NCI-H146 treated with DMSO at 0.1 percent for 48 hours (cell line): ENCODE measurements around the gene DYNLT3.

Experiments
- DNase-seq: peaks from one replicate; lab custom pipeline; 2025; ENCODE audit not compliant: unreplicated experiment; lab: John Stamatoyannopoulos, UW

The DYNLT3 gene, protein sequence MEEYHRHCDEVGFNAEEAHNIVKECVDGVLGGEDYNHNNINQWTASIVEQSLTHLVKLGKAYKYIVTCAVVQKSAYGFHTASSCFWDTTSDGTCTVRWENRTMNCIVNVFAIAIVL

DNA sequence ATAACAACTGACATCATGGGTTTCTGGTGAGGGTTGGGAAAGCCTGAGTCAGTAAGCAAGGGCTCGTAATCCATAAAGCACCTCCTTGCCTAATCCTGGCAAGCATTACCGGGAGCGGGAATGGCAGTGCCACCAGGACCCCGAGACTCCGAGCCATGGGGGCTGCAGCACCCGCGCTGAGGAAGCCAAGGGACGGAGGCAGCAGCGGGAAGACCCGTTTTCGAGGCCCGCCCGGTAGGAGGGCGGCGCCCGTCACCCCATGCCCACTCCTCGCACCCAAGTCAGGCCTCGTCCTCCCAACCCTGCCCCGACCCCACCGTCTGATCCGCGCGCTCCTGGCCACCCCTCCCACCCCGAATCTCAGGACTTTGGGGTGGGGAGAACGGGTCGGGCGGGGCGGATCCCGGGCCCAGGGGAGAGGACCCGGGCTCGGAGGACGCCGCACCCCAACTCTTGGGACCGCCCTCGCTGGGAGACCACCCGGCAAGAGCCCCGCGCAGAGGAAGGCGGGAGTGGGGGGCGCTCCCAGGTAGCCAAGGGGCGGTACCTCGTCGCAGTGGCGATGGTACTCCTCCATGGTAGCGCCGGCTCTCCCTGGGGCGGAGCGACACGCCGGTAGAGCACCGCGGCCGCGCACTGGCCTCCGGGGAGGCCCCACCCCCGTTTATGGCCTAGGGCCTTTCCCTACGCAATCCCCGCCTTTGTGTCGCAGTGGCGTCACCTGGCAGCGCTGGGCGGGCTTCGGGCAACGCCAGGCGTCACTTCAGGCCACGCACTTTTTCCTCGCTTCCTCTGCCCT, at the start of gene DYNLT3:
DYNLT3 (minus strand) TSS at position 638 of the 799 bp plus-strand sequence; CDS start at position 577, 61 bp downstream.
- peak; percentile 77 for DNase-seq

DNA sequence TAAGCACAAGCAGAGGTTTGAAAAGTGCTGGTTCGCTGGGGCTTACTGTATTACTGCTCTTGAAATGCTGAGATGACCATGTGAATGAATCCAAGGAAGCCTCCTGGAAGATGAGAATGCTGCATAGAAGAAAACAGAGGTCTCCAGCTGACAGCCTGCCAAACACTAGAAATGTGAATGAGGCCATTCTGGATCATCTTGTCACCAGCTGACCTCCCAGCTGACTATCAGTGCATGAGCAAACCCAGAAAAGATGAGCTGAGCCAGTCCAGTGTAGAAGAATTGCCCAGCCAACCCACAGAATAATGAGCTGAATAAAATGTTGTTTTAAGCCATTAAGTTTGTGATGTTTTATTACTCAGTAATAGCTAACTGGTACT, 49.1 kb upstream of the DYNLT3 start:
- no peak for DNase-seq

DNA sequence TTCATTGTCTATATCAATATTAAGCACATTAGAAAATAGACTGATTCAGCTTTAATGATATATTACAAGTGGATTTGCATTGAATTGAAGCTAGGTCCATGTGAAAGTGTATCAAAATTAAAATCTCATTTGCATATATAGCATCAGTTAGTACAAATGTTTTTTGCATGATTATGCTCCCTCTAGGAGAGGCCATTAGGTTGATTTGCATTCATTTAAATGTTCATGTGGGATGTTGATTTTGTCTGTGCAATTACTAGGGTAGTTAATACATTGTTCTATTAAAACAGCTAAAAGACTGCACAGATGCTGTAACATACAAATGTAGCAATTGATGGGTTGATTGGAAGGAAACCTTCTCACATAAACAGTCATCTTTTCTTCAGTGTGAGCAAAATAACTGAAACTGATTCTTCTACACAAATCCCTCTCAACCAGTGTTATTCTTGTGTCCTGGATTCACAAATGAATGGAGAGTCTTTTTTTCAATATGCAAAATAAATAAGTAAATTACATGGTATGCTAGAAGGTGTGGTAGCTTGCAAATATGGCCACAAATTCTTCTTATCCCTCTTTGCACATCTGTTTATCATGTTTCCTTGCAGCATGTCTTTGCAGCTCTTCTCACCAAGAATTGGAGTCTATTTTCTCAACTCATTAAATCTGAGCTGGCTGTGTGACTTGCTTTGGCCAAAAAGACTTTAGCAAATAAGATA, 48.6 kb upstream of the DYNLT3 start:
- DNase-seq: no peak

DNA sequence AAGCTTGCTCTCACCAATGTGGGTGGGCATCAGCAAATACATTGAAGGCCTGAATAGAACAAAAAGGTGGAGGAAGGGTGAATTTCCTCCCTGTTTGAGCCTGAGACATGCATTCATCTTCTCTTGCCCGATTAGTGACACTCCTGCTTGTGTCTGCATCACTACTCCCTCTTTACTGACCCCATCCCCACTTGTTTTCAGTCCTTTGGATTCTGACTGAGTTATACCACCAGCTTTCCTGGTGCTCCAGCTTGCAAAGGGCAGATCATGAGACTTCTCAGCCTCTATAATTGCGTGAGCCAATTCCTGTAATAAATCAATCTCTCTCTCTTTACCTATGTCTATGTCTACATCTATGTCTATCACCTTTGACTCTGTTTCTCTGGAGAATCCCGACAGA, 47.4 kb upstream of the DYNLT3 start:
- no peak for DNase-seq

DNA sequence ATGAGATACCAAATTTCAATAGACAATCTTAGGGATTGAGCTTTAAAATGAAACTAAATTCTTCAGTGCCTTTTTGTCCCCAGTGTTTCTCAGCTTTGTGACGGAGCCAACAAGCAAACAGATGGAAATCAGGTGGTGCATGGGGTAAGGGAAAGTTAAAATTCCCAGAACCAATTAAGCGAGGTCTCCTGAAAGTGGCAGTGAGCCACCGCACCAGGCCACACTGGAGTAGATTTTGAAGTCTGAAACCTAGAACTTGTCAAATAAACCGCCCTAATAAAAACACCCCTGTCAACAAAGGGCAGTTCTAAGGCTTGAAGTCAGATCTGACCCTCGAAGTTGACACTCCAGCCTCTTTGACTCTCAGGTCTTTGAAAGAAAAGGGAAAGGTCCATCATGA, 40.6 kb upstream of the DYNLT3 start:
- DNase-seq: no peak

DNA sequence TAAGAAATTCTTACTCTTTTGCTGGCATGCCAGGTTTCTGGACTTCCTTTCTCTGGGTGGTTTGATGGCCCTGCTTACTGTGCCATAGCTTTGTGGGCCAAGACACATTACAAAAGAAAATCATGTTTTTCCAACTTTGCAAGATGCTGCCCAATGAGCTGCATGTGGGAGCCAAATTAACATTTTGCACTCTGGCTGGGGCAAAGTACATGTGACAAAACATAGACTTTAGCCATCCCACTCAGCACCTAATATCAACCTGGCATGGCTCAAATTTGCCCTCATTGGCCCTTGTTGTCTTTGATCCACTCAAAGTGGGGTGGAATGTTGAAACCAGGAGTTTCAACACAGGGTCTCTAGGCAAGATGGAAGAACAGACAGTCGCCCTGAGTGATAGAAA, 40.0 kb upstream of the DYNLT3 start:
- no peak for DNase-seq

DNA sequence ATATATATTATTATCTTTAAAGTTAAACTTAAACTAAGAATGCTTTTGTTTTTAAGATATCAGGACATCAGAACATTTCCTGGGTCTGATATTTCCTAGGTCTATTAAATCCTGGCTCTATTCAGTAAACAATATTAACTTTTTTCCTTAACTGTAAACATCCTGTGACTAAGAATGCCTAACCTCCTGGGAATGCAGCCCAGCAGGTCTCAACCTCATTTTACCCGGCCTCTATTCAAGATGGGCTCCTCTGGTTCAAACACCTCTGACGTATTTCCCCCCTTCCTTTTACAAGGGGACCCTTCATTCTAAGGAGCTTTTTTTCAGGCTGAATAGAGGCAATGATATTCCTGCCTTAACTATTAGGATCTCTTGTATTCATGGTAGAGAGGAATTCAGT, 35.8 kb upstream of the DYNLT3 start:
- DNase-seq: no peak

DNA sequence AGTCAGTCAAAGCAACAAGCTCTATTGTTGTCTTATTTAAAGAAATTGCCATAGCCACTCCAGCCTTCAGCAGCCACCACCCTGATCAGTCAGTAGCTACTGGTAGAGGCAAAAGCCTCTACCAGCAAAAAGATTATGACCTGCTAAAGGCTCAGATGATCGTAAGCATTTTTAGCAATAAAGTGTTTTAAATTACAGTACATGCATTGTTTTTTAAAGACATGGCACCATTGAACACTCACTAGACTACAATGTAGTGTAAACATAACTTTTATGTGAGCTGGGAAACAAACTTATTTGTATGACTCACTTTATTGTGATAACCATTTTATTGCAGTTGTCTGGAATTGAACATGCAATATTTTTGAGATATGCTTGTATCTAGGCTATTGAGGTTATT, 32.3 kb upstream of the DYNLT3 start:
- DNase-seq: no peak

DNA sequence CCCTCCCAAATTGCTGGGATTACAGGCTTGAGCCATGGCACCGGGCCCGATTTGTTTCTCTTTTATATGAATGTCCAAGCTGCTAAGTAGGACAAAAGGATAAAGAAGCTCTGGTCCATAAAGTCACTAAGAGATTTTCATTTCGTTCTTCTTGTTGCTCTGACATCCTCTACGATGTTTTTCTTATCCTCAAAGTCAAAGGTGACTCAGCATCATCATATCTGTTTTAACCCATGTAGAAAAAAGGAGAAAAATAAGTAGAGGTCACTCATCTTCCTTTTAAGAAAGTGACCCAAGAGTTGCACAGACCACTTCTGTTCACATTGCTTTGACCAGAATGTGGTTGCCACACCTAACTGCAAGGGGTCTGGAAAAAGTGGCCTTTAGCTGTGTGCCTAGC, 29.3 kb upstream of the DYNLT3 start:
- DNase-seq: no peak

DNA sequence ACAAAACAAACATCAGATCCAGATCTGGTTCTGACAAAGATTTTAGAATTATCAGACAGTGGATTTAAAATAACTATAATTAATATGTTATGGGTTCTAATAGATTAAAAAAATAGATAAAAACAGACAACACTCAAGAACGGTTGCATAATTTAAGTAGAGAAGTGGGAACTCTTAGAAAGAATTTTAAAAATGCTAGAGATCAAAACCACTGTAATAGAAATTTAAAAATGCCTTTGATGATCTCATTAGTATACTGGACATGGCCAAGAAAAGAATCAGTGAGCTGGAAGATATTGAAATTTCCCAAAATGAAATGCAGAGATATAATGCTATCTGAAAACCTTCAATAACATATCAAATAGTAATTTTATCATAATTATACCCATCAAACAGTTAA, 28.3 kb upstream of the DYNLT3 start:
- no peak for DNase-seq

DNA sequence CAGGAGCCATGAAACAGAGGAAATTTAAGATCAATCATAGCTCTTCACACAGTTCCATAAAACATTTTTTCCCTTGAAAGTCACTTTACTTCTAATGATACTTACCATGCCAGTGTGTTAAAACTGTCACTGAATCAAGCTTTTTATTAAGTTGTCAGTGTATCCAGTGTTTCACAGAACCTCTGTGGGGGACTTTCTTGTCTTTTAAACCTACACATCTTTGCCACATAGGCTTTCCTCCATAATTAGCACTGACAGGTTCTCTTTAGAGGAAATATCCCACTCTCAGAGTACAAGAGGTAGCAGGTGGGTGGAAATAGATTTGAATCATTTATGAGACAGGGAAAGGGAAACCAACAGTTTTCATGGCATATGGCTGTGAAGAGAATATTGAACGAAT, 25.8 kb upstream of the DYNLT3 start:
- DNase-seq: no peak

DNA sequence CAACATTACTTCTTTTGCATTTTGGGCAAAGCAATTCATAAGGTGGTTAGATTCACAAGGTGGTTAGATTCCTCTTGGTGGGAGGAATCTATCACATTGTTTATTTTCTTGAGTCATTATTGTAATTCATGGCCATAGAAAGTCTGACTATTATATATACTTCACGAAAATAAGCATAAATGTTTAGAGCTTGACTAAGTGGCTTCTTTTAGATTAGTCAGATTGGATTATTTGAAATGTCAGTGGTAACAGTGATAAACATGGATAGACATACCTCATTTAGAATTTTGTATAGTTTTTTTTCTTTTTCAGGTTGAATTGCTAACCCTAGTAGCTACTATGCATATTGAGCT, 24.9 kb upstream of the DYNLT3 start:
- DNase-seq: no peak

DNA sequence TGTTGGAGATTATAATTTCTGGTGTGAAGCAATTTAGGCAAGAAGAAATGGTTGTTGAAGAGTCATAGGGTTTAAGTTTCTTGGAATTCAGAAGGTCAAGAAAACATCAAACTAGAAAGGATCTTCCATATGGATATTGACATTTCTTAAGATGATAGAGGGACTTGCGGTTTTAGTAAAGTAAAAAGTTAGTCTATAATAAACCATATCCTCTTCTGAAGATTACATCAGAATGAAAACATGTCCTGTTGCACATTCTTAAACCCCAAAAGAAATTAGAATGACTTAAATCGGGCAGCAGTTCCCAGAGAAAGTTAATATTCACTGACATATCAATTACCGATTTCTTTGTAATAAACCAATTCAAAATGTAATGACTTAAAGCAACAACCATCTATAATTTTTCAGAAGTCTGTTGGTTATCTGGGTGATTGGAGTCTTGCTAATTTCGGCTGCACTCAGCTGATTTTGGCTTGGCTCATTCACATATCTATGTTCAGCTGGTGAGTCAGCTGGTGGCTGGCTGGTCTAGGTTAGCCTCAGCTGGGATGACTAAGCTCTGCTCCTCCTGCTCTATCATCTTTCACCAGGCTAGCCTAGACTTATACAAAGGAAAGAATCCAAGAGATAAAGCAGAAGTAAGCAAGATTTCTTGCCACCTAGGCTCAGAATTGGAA, 24.4 kb upstream of the DYNLT3 start:
- no peak for DNase-seq

DNA sequence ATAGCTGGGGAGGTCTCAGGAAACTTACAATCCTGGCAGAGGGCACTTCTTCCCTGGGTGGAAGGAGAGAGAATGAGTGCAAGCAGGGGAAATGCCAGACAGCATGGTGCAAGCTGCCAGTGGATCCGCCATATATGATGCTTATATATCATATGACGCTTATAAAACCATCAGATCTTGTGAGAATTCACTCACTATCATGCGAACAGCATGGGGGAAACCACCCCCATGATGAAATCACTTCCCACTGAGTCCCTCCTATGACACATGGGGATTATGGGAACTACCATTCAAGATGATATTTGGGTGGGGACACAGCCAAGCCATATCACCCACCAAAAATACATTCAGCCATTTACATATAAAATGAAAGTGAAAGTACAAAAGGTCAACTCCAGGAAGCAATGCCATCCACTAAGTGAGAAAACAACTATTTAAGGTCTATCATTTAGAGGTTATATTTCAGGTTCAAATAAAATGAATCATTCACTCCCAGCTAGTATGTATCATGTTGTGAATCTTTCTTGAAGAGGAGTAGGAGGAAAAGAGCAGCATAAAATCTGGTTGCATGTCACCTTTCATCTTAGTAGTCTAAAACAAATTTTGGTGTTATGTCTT, 20.3 kb upstream of the DYNLT3 start:
- DNase-seq: no peak

DNA sequence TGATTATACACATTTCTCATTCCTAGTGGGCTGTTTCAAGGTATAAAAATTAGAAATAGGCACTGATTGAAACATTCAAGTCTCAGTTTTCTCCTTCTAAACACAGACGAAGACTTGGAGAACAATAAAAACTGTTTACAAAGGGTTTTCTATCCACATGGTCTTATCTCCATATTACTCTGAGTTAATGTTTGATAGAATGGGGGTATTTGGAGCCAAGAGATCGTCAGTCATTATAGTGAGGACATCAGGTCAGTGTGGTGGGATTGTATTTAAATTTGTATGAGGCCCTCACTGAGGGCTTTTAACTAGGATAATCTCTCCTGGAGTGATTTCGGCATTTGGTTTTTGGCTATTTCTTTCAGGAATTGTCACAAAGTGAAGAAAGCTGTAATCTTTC, 16.4 kb upstream of the DYNLT3 start:
- DNase-seq: no peak

DNA sequence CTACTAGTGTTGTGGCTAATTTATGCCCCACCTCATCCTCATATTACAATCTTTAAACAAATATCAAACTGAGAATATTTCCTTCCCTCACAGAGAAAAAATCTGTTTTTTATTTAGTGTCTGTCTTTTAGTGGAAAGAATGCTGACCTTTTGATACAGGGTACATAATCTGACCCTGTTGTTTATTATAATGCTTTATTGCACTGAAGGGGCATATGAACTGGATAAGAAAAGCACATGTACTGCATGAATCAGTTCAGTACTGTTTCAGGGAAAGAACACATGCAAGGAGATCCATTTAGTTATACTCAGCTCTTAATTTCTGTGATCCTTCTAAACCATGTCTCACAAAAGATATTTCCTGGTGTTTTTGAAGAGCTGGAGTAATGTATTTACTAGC, 15.5 kb upstream of the DYNLT3 start:
- DNase-seq: no peak

DNA sequence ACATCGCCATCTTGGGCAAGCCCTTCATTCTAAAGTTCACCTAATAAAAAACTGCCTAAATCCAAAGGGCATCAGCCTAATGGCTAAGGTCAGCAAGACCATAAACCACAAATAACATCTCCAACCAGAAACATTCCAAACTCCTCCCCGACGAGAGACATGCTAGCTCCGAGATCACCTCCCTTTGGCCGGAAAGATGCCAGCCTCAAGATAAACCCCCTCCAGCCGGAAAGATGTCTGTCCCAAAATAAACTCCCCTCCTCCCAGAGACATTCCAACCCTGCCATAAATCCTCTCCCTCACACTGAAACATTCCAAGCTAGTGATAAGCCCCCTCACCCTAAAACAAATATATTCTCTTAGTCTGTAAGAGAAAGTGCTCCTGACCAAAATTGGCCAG, 13.3 kb upstream of the DYNLT3 start:
- no peak for DNase-seq

DNA sequence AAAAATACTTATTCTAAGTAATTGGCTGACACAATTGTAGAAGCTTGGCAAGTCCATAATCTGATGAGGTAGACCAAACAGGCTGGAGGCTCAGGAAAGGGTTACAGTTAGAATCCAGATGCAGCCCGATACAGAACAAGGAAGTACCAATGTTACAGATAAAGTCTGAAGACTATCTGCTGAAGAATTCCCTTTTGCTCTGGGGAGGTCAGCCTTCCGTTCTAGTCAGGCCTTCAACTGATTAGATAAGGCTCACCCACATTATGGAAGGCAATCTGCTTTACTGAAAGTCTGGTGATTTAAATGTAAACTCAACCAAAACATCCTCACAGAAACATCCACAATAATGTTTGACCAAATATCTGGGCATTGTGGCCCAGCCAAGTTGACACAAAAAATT, 7.4 kb upstream of the DYNLT3 start:
- no peak for DNase-seq

DNA sequence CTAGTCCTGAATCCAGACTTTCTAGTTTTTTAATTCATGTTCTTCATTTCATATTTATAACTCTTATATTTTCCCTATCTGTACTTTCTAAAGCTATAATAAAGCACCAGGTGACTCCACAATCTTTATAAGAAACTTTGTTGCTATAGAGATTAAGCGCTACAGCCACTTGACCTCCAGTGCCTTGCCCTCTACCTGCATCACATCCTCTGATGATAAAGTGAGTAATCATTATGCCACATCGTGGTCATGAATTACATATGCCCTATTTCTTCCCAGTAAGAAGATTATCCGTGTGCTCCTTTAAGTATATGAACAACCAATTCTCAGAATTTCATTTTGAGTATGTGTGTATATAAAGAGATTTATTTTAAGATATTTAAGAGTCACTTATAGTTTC, 6.8 kb upstream of the DYNLT3 start:
- no peak for DNase-seq

DNA sequence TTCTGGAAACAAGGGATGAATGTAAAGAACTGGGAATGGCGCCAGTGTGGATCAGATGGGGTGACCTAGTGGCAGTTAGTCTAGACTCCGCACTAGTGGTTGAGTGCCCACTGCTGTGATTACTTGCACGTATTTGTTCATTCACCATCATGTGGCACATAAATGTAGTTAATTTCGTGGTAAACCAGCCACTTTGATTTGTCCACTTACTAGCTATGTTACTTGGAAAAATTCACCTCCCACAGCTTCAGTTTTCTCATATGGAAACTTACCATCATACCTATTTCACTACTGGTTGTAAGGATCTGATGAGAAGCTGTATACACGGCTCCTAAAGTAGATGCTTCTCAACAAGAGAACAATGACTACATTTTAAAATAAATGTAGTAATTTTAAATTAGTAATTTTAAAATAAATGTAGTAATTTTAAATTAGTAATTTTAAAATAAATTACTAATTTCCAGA, 394 bp upstream of the DYNLT3 start:
- no peak for DNase-seq

DNA sequence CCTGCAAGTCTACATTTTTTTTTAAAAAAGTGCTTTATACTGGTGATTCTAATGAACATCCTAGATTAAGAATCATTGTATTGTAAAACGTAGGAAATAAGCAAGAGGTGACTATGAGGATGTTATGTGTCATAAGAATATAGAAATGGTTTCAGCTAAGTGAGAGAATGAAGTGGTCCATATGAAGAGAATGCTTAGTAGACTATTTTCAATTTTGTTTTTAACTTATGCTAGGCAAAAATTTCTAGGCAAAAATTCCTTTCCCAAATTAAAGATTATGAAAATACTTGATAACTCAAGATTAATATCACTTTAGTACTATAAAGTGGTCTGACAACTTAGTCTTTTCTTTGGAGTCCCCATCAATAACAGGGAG, 825 bp downstream of the DYNLT3 start:
- DNase-seq: no peak

DNA sequence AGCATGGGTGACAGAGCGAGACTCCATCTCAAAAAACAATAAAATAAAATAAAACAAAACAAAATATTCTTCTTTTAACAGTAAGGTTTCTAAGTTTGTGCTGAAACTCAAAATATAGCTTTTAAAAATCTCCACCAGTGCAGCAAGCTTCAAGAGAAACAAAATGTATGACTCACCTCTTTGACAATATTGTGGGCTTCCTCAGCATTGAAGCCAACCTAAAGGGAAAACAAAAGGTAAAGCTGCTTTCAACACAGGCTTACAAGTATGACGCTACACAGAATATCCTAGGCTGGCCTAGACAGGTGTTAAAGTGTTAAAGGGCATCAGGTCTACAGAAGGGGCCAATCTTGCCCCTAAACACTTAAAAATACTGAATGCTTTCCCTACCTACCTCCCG, 1.2 kb downstream of the DYNLT3 start:
- no peak for DNase-seq
